CD4-positive, alpha-beta T cell treated with Interleukin-10 for 1 hour (primary cell): ENCODE results near the gene STK24.

Source experiments
- DNase-seq: peaks from one replicate; pipeline ENCODE4 v3.0.0-alpha.2; 2020

STK24 gene

GRCh38 chr13:98486412-98486811 is 90.5 kb downstream of the STK24 start:
- no peak for DNase-seq

- no peak for DNase-seq
Observed at GRCh38 chr13:98485561-98485960, 91.3 kb downstream of the STK24 start.

- peak; percentile 67 for DNase-seq
Observed at GRCh38 chr13:98484289-98485219, 92.4 kb downstream of the STK24 start.

GRCh38 chr13:98483601-98484288 is 93.2 kb downstream of the STK24 start:
- no peak for DNase-seq

- DNase-seq: no peak
Observed at GRCh38 chr13:98482476-98483444, 94.1 kb downstream of the STK24 start.

GRCh38 chr13:98480915-98481877 is 95.7 kb downstream of the STK24 start:
- DNase-seq: no peak

- no peak for DNase-seq
Observed at GRCh38 chr13:98479496-98480003, 97.4 kb downstream of the STK24 start.

GRCh38 chr13:98478189-98479129 is 98.4 kb downstream of the STK24 start:
- DNase-seq: peak; percentile 22

GRCh38 chr13:98476538-98476966 is 100.4 kb downstream of the STK24 start:
- DNase-seq: peak; percentile 87

- peak; percentile 58 for DNase-seq
Observed at GRCh38 chr13:98476106-98476505, 100.8 kb downstream of the STK24 start.

- DNase-seq: no peak
Observed at GRCh38 chr13:98475522-98475921, 101.4 kb downstream of the STK24 start.

GRCh38 chr13:98474761-98475160 is 102.1 kb downstream of the STK24 start:
- no peak for DNase-seq

GRCh38 chr13:98474292-98474691 is 102.6 kb downstream of the STK24 start:
- no peak for DNase-seq

- no peak for DNase-seq
Observed at GRCh38 chr13:98473788-98474144, 103.1 kb downstream of the STK24 start.

GRCh38 chr13:98473135-98473787 is 103.6 kb downstream of the STK24 start:
- DNase-seq: no peak

- DNase-seq: no peak
Observed at GRCh38 chr13:98471934-98472333, 105.0 kb downstream of the STK24 start.

GRCh38 chr13:98470920-98471319 is 106.0 kb downstream of the STK24 start:
- DNase-seq: no peak

- DNase-seq: no peak
Observed at GRCh38 chr13:98468929-98469328, 108.0 kb downstream of the STK24 start.

- no peak for DNase-seq
Observed at GRCh38 chr13:98468361-98468760, 108.5 kb downstream of the STK24 start.
